GM19452 (cell line): ENCODE data around the gene HNRNPAB.
"Not testable (repeated sequence)": the region's sequence is repeated elsewhere in the genome, so short reads cannot be mapped to it uniquely, and the experiment has no call there.

ENCODE experiments used
- ATAC-seq: cut with Tn5 transposase; IDR thresholded peaks from one replicate; pipeline ENCODE4 v1.9.1; 2021; ENCODE audit not compliant: unreplicated experiment

The HNRNPAB gene

DNA sequence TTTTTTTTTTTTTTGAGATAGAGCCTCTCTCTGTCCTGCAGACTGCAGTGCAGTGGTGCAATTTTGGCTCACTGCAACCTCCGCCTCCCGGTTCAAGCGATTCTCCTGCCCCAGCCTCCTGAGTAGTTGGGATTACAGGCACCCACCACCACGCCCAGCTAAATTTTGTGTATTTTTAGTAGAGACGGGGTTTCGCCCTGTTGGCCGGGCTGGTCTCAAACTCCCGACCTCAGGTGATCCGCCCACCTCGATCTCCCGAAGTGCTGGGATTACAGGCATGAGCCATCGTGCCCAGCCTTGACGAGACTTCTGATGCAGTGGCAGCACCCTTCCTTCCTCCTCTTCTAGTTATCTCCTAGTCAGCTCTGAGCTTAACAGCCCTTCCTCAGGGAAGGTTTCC, 24.8 kb downstream of the HNRNPAB start:
- not testable (repeated sequence) for ATAC-seq

DNA sequence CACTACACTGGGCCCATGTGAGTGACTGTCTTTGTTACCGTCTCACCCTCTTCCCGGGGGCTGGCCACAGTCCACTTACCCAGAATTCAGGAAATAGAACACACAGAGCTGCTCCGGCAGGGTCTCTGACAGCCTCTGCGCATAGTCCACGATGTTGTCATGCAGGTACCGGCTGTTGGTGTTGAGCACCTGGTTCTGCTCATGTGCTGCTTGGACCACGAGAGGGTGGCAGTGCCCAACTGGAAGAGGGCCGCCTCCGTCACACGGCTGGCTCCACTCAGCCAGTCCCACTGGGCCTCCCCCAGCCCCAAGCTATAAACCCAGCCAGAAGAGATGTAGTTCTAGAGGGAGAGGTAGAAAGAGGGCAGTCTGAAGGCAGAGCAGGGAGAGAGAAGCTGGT, 25.5 kb downstream of the HNRNPAB start:
- ATAC-seq = no peak

DNA sequence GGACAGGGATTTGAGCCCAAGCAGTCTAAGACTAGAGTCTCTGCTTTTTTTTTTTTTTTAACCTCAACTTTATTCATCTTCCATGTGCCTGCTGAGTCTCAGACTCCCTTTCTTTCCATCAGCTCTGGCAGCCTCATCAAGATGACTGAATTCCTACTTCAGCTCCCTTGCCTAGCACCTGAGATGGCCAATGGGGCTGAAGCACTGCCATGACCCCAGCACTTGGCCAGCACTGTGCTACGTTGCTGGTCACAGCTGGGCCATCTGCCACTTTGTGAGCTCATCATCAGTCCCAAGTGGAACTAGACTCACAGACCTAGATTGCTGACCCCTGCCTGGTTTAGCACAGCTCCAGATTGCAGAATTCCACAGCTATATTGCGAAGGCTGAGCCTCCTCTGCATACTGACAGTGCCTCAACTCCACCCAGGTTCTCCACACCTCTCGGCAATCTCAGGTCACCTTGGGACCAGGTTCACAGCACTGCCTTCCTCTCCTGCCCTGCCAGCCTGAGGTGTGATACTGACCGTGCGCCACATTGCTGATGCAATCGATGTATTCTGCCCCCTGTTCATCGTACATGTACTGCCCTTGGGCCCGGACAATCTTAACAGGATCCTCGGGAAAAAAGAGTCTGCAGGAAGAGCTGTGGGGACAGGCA, 26.7 kb downstream of the HNRNPAB start:
- no peak for ATAC-seq

DNA sequence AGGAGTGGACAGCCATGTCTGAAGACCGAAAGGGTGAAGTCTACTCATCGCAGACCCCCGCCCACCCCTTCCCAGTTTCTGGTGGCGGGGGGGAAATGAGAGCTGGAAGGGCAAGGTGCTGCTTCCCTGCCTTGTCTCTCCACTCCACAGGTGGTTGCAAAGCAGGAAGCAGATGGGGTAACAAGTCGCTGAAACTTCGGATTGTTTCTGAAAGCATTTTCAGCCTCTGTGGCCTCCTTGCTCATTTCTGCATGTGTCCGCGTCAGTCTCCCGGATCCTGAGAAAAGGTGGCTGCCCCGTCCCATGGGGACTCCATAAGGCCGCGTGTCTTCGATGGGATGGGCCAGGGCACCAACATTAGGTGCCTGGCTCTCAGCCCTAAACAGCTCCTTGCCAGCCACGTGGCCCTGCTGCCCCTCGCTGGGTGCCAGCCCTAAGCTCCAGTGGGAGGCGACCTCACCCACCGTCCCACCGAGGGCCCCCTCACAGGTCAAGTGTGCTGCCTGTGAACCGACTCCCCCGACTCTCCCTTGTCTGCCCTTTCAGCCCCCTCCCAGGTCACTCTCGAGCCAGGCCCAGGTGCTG, 27.3 kb downstream of the HNRNPAB start:
- no peak for ATAC-seq

DNA sequence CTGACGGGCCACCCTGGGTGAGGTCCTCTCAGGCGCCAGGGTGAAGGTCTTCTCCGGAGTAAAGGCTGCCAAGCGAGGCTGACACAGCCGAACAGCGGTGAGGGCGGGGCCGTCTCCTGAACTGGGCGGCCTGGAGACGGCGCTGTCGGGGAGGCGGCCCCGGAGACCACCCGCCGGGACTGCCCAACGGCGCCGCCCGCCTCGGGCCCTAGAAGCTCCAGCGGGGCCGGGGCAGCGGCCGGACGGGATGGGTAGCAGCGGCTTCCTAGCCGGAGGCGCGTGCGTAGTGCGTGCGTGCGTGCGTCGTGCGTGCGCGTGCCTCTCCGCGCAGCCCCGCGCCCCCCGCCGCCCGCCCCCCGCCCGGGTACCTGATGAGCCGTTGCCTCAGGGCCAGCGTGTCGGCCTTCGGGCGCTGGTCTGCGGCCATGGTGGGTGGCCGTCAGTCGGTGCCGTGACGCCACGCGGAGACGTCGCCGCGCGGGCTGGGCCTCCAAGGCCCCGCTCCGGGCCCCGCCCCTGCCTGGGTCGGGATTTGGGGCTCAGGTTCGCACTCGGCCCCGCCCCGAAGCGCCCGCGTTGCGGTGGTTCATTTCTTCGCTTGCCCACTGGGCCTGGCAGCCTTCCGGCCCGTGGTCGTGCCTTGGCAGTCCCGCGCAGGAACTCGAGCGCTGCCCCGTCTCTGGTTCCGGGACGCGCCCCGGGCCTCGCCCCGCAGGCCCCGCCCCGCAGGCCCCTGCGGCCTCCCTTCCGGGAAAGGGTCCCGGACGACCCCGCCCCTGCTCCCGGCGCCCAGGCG, 28.0 kb downstream of the HNRNPAB start, which contains the start of gene PHYKPL:
PHYKPL (minus strand) TSS at position 679 of the 796 bp plus-strand sequence; CDS start at position 427, 252 bp downstream.
- ATAC-seq = peak; percentile 70

DNA sequence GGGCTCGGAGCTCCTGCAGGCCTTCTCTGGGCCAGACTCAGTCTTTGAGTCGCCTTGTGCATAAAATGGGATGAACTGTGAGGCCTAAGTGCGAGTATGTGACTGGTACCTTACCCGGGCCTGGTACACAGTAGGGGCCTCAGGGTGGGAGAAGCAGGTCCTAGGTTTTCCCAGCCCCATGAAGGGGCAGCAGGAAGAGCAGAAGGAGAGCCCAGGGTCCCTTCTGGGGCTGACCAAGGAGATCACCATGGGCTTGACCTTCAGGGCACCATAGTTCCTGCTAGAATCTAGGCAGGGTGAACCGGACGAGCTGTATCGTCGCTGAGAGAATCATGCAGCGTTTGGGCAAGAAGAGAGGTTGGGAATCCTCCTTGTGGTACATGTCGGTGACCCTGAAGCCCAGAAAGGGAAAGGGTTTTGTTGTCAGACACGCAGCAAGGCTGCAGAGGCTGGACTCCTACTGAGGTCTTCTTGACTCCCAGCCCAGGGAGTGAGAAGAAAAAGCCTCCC, 28.6 kb downstream of the HNRNPAB start:
- no peak for ATAC-seq

DNA sequence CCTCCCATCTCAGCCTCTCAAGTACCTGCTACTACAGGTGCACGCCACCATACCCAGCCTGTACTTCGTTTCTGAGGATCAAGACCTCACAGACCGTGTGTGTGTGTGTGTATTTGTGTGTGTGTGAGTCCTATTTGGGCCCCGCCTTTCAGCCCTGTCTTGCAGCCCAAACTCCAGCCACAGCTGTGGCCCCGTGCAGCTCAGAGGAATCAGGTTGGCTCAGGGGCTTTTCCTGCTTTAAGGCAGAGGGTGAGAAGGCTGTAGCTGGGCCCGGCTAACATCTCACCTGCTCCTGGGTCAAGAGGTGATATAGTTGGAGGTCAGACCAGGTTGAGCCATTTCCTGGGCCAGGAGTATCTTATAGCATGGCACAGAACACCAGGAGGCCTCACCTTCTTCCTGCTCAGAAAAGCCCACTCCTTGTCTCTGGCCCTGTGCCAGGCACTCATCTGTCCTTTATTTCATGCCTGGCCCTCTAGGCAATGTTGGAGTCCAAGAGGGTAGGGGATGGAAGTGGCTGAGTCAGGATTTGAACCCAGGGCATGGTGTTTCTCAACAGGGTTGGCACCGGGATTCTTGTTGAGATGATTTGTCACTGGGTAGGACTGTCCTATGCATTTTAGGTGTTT, 29.9 kb downstream of the HNRNPAB start:
- no peak for ATAC-seq

DNA sequence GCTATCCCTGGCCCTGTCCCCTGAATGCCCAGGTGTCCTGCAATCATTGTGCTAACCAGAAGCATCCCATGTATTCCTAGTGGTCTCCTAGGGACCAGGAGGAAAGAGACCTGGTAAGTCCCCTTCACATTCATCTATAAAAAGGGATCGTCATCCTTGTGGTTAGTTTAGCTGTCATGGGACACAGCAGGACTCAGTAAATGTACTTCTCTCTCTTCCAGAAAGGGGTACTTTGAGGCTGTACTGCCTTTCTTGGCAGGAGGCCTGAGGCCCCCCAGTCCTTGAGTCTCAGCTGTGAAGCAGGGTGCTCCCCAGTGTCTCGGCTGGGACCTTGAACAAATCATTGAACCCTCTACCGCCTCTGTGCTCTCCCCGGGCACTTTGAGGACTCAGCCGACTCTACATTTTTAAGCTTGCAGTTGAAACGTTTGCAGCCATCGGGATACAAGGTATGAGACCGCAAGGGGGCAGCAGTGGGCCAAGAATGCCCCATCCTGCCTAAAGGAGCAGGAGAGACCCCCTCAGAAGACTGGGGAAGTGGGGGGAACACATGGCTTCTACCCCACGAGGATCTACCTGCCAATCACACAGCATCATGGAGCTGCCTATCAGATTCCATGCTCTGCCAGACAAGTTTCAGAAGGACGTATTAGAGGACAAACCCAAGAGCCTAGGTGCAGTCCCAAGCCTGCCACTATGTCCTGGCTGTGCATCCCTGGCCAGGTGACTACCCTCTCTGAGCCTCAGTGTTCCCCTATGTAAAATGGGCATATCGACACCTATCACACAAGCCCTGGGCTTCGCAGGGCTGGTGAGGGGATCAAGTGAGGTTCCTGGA, 30.6 kb downstream of the HNRNPAB start:
- ATAC-seq = no peak

DNA sequence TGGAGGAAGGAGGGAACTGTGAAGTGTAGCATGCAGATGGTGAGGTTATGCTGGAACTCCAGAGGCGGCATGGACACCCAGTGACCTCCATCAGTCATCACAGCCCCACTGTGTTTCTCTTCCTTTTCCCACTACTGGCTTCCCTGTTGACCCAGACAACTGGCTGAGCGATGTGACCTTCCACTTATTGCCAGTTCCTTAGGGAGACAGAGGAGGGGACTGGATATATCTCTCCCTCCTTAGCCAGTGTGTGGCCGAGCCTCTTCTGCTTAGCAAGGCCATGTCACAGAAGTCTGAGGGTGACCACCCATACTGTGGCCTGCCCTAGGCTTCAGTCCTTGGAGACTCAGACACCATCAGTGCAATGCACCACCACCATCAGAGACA, 31.2 kb downstream of the HNRNPAB start:
- no peak for ATAC-seq

DNA sequence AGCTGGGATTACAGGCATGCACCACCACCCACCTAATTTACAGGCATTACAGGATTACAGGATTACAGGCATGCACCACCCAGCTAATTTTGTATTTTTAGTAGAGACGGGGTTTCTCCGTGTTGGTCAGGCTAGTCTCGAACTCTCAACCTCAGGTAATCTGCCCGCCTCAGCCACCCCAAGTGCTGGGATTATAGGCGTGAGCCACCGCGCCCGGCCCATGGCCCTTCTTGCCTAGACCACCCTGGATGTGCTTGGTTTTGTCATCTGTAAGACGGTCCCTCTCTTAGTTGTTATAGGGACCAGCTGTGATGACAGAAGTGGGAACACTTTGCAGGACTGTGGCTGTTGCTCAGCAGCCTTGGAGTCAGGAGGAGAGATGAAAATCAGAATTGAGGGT, 31.8 kb downstream of the HNRNPAB start:
- no peak for ATAC-seq

DNA sequence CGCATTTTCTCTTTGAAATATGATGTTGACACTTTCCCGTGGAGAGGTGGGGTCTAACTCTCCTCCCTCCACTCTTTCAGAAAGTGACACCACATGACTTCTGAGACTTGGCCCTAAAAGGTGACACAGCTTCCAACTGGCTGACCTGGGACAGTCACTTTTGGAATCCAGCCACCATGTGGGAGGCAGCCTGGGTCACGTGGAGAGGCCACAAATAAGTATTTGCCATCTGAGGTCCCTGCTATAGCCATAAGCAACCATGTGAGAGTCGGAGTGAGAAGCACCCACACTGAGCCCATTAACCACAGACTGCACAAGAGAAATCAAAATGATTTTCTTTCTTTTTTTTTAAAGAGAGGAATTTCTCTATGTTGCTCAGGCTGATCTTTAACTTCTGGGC, 32.3 kb downstream of the HNRNPAB start:
- no peak for ATAC-seq

DNA sequence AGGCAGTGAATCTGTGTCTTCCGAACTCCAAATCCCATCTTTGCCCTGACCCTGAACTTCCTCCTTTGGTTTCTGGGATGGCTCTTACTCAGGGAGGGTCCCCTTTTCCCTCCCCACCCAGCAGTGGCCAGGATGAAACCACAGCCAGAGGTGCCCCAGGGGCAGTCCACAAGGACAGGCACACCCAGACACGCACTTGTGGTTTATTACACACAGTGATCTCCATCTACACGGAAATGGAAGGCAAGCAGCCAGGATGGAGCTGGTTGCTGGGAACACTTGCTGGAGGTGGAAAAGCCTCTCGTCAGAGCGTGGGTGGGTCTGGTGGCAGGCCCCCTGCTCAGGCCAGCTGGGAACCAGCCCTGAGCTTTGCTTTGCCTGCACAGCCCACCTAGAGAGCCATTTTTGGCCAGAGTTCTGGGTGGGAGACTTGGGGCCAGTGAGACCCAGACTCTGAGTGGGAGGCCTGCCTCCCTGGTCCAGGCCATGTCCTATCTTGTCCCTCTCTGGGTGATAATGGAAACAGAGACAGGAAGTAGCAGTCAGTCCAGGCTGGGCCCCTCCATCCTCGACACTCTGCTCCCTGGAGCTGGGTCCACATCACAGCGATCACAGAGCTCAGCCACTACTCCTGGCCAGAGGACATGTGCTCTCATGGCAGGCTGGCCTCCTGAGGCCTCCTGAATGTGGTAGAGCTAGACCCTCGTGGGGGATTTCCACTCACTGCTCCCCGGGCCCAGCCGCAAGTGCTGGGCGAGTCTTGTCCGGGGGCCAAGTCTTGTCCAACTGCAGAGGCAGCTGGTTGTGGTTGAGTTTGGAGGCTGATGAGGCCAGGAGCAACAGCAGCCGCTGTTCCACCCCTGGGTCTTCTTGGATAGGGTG, 33.3 kb downstream of the HNRNPAB start:
- ATAC-seq = no peak

DNA sequence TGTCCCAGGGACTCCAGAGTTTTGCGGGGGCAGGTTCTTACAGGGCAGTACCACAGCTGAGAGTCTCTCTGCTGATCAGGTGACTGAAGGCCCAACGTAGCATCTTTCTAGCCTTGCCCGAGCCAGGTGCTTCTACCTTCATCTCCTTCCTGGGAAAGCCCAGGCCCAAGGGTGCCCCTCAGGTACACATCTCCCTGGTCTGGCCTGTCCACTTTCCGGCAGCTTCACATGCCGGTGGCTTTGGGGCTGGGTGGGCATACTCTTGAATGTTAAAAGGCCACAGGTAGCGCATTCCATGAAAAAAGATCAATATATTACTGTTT, 33.9 kb downstream of the HNRNPAB start:
- no peak for ATAC-seq

DNA sequence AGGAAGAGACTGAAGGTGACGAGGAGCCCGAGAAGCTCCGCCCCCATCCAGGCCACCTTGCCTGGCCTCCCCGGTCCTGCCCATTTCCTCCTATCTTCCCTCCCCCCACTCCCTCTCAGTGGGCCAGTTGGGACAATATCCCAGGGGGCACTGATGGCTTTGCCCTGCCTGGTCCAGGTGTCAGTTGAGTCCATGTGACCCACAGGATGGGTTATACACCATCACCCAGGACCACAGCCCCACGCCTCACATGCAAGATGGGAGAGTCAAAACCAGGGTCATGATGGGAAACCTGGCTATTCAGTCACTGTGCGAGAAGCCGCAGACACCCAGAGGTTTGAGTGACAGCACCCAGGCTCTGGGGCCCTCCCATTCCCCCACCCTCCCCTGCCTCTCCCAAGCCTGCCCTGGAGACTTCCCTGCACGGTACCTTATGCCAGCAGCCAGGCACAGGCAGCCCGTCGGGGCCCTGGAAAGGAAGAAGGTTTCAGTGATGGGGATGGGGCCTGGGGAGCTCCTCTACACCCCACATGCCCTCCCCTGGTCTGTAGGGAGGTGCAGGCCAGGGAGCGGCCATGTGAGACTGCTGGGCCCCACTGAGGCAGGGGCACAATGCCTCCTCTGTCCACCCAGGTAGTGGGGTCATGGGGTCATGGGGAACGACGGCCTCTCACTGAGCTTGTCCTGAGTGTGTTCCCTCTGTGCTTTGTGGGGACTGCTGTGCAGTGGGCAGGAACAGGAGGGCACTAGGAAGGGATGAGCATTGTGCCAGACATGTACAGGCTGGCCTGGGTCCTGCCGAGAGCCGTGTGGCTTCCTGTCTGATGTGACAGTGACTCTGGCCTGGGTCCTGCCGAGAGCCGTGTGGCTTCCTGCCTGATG, 34.6 kb downstream of the HNRNPAB start:
- no peak for ATAC-seq

DNA sequence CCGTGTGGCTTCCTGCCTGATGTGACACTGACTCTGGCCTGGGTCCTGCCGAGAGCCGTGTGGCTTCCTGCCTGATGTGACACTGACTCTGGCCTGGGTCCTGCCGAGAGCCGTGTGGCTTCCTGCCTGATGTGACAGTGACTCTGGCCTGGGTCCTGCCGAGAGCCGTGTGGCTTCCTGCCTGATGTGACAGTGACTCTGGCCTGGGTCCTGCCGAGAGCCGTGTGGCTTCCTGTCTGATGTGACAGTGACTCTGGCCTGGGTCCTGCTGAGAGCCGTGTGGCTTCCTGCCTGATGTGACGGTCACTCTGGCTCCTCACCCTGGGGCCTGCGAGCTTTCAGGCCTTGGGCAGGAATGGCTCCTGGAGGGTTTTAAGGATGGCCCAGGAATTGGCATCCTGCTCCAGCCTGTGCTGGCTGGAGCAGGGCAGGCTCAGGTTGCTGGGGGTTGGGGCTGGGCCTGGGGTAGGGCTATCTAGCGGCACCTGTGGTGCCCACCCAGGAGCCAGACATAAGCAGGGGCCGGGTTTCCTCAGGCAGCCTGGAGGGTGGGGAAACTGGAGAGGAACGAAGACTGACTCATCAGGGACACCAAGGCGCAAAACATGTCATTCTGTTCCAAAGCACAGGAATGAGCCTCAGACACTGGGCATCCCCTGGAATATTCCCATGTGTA, 35.4 kb downstream of the HNRNPAB start:
- not testable (repeated sequence) for ATAC-seq

DNA sequence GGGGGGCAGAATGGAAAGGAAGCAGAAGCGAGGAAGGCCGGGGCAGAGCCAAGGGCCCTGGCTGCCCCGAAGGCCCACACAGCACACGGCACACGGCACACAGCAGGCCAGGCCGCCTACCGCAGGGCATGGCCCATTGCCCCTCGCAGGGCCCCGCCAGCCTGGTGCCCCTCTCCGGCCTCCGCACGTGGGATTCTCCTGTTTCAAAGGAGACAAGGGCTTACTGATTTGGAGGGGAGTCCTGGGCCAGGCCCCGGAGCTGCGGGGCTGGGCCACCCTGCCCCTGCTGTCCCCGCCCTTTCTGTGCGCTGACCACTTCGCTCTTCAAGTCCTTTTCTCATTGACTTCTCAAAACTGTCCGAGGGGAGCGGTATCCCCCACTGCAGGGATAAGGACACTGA, 36.0 kb downstream of the HNRNPAB start:
- no peak for ATAC-seq

DNA sequence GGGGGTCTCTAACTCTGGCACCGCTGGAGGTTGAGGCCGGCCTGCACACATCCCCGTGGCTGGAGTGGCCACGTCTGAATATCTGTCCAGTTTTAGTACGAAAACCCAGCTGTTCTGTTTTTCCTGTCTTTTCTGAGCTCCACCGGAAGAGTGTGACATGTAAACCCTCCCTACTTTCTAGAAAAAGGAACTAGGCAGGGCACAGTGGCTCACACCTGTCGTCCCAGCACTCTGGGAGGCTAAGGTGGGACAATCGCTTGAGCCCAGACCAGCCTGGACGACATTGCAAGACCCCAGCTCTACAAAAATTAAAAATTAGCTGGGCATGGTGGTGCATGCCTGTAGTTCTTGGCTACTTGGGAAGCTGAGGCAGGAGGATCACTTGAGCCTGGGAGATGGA, 36.4 kb downstream of the HNRNPAB start:
- no peak for ATAC-seq

DNA sequence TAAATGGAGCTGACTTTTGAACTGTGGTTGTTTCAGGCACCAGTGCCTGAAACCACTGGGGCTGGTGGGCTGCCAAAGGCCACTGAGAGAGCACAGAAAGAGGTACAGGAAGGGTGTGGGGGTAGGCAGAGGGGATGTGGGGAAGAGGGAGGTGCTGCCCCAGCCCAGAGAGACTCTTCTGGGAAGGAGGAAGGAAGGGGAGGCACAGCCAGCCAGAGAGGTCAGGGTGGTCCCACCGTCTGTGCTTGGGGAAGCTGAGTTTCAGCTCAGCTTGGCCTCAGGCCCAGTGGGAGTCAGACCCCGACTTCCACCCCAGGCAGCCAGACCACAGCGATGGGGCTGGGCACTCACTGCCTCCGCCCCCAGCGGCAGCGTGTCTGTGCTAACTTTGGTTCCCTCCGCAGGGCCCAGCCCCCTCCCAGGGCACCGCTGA, 36.9 kb downstream of the HNRNPAB start:
- no peak for ATAC-seq
